Gastroesophageal sphincter (tissue), 3 donors: ENCODE data around the gene GPC3.

ENCODE experiments used
- EP300 ChIP-seq: sonication (generic); formaldehyde crosslinking; IDR thresholded peaks from one replicate; pipeline ENCODE4 v1.6.1; 2017; ENCODE audit warnings: antibody characterized with exemption, mild to moderate bottlenecking
- POLR2AphosphoS5 ChIP-seq: sonication (generic); formaldehyde crosslinking; IDR thresholded peaks from one replicate; pipeline ENCODE4 v1.6.1; 2017; ENCODE audit warnings: antibody characterized with exemption
- TF ChIP-seq, protein P1 (sequence below), 4 experiments: fragments of 200-600 bp in 2 of 4; fragments of 450-650 bp in 2 of 4; sonication (generic) in 1 of 4; IDR thresholded peaks; one replicate each; pipeline ENCODE4 v1.5.1; 2017 to 2019; ENCODE audit warnings: antibody characterized with exemption in 4 of 4, mild to moderate bottlenecking in 2 of 4, moderate library complexity in 2 of 4

GRCh38 chrX:134019567-134020206 lies 34.3 kb upstream of the GPC3 start:
- TF ChIP-seq EP300, result no peak
- TF ChIP-seq, protein P1, sequence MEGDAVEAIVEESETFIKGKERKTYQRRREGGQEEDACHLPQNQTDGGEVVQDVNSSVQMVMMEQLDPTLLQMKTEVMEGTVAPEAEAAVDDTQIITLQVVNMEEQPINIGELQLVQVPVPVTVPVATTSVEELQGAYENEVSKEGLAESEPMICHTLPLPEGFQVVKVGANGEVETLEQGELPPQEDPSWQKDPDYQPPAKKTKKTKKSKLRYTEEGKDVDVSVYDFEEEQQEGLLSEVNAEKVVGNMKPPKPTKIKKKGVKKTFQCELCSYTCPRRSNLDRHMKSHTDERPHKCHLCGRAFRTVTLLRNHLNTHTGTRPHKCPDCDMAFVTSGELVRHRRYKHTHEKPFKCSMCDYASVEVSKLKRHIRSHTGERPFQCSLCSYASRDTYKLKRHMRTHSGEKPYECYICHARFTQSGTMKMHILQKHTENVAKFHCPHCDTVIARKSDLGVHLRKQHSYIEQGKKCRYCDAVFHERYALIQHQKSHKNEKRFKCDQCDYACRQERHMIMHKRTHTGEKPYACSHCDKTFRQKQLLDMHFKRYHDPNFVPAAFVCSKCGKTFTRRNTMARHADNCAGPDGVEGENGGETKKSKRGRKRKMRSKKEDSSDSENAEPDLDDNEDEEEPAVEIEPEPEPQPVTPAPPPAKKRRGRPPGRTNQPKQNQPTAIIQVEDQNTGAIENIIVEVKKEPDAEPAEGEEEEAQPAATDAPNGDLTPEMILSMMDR (IDR thresholded peaks at IDR 0.05), result no peak
- no peak for TF ChIP-seq POLR2AphosphoS5
